Activated naive CD8-positive, alpha-beta T cell treated with anti-CD3 and anti-CD28 coated beads, Interleukin-2, amount 10 ng/mL, durations not matched to agents 7 days and 5 days (primary cell): ENCODE results near the gene ASCL5. TPM values are rescaled to one million over a fixed set of nuclear protein-coding genes. Genes with fewer than 3 reads are reported as not detected.

Experiments used
- ATAC-seq: fragments of 150-1000 bp; cut with Tn5 transposase; one replicate; pipeline ENCODE4 v1.10.0; 2021; ENCODE audit warnings: low read depth, moderate library complexity
- POLR2A ChIA-PET: fragments of 350-600 bp; sonication (Branson Sonifier 250); formaldehyde crosslinking; loops from one replicate; lab custom pipeline; 2021; ENCODE audit warnings: antibody characterized with exemption; lab: Charles Lee
- DNase-seq: peaks from one replicate; pipeline ENCODE4 v3.0.0; 2021
- H3K27ac Mint-ChIP-seq: one replicate; pipeline ENCODE4 v1.8.0; 2022; ENCODE audit warnings: mild to moderate bottlenecking, mixed read lengths
- H3K27me3 Mint-ChIP-seq: one replicate; pipeline ENCODE4 v1.8.0; 2022; ENCODE audit warnings: mild to moderate bottlenecking, moderate library complexity, mixed read lengths
- H3K36me3 Mint-ChIP-seq: one replicate; pipeline ENCODE4 v1.8.0; 2021; ENCODE audit warnings: mild to moderate bottlenecking, mixed read lengths
- H3K4me1 Mint-ChIP-seq: one replicate; pipeline ENCODE4 v1.8.0; 2021; ENCODE audit warnings: mixed read lengths
- H3K4me3 Mint-ChIP-seq: one replicate; pipeline ENCODE4 v1.8.0; 2022; ENCODE audit warnings: mild to moderate bottlenecking, moderate library complexity, mixed read lengths
- H3K9me3 Mint-ChIP-seq: one replicate; pipeline ENCODE4 v1.8.0; 2021; ENCODE audit warnings: mixed read lengths
- total RNA-seq, 2 experiments: library from RNA; stranded (reverse); gene quantifications; one replicate each; pipeline ENCODE4 v1.2.3, GENCODE V29; 2021

The ASCL5 gene
- total RNA-seq, 2 experiments from 2014 or later = not detected

DNA sequence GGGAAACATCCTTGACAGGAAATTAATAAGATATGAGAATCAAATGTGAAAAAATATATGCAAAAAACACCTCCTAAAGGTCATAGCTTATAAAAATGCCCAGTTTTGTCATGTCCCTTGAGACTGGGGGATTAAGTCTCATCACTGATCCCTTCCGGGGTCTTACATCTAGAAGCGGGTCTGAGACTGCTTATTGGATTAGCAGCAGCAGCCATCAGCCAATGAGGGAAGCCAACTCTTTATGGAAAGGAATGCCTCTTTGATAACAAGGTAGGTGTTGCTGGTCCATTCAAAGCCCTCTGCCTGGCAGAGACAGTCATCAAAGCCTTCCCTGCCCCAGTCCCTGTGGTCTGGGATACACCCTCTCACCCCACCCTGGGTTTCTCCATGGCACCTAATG is 10.9 kb downstream of the ASCL5 start:
- Mint-ChIP-seq H3K4me1 (peaks cover 5% of the 10 kb centered on the region), H3K27ac (no peak overlapping the region), H3K9me3 (no peaks in the 10 kb centered on the region), H3K27me3 (peaks cover 16% of the 10 kb centered on the region), H3K4me3 (no peak overlapping the region), H3K36me3 (no peaks in the 10 kb centered on the region)
- ATAC-seq (no peak), DNase-seq (no peak)
- POLR2A ChIA-PET = no interaction called here

GRCh38 chr1:201115390-201115937 is 11.5 kb downstream of the ASCL5 start:
- Mint-ChIP-seq H3K27me3 (peaks cover 16% of the 10 kb centered on the region), H3K9me3 (no peaks in the 10 kb centered on the region), H3K36me3 (no peaks in the 10 kb centered on the region), H3K27ac (no peak overlapping the region), H3K4me3 (no peak overlapping the region), H3K4me1 (peaks cover 5% of the 10 kb centered on the region)
- POLR2A ChIA-PET = no interaction called here
- ATAC-seq (no peak), DNase-seq (no peak)

DNA sequence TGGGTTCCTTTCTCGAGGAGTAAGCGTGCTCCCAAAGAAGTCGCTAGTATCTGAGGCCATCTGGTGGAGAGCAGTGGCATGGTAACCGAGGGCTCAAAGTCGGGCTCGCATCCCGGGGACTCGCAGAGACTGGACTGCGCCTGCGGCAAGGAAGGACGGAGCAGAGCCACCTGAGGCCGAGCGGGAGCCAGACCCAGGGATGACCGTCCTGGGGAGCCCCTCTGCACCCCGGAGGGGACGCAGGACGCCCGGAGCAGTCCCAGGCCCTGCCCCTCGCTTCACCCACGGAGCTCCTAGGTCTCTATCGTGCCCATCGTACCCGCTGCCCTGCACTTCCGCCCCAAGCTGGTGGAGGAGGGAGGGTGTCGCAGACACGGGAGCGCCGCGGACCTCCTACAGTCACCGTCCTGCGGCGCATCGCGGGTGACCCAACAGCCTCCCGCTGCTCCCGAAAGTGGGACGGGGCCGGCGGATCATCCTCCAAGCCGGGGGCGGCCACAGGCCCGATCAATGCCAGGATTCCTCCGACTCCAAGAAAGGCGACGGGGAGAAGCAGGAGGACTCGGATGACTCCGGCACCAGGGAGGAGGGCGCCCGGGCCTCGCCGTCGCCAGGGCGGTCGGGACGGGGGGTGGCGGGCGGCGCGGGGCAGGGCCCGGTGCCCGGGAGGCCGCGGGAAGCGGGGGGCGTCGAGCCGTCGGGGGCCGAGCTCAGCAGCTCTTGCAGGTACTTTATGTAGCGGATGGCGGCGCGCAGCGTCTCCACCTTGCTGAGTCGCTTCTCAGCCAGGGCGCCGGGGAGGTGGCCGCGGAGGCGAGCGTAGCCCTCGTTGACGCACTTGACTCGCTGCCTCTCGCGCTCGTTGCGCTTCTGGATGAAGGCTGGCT is 12.5 kb downstream of the ASCL5 start:
- POLR2A ChIA-PET = no interaction called here
- peak overlapping the region; percentile 72 for H3K27ac Mint-ChIP-seq
- H3K36me3 Mint-ChIP-seq = no peaks in the 10 kb centered on the region
- peak; percentile 73 for DNase-seq
- peak overlapping the region; percentile 89 for H3K4me3 Mint-ChIP-seq
- ATAC-seq = peak; percentile 85
- peaks cover 16% of the 10 kb centered on the region for H3K27me3 Mint-ChIP-seq
- no peaks in the 10 kb centered on the region for H3K9me3 Mint-ChIP-seq
- H3K4me1 Mint-ChIP-seq = peaks cover 2% of the 10 kb centered on the region

- ATAC-seq = no peak
- peak overlapping the region; percentile 89 for H3K4me3 Mint-ChIP-seq
- no peak for DNase-seq
- no peaks in the 10 kb centered on the region for H3K36me3 Mint-ChIP-seq
- POLR2A ChIA-PET = no interaction called here
- no peaks in the 10 kb centered on the region for H3K9me3 Mint-ChIP-seq
- H3K4me1 Mint-ChIP-seq = peaks cover 2% of the 10 kb centered on the region
- H3K27me3 Mint-ChIP-seq = peaks cover 21% of the 10 kb centered on the region
- H3K27ac Mint-ChIP-seq = peak overlapping the region; percentile 58
Observed at GRCh38 chr1:201113451-201114244, 13.3 kb downstream of the ASCL5 start.

DNA sequence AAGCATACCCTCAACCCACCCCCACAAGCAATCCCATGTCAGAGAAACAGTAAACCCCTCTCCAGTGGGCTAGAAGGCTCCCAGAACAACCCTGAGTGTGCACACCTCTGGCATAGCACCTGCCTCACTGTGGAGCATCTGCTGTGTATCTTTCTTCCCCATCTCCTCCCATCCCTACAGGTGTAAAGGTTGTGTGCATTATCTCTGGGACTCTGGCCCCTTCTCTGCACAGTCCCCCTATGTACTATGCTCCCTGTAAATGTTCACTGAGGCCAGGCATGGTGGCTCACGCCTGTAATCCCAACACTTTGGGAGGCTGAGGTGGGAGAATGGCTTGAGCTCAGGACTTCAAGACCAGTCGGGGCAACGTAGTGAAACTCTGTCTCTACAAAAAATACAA is 14.1 kb downstream of the ASCL5 start:
- Mint-ChIP-seq H3K9me3 (no peaks in the 10 kb centered on the region), H3K4me1 (peaks cover 2% of the 10 kb centered on the region), H3K27me3 (peaks cover 16% of the 10 kb centered on the region), H3K27ac (no peak overlapping the region), H3K36me3 (no peaks in the 10 kb centered on the region), H3K4me3 (no peak overlapping the region)
- no peak for ATAC-seq
- no peak for DNase-seq
- POLR2A ChIA-PET = no interaction called here

GRCh38 chr1:201112173-201112731 is 14.7 kb downstream of the ASCL5 start, which contains the start of gene CACNA1S:
Gene CACNA1S (minus strand): TSS chr1:201112426. CDS start chr1:201112339, 87 bp downstream.
- Mint-ChIP-seq H3K27me3 (peaks cover 16% of the 10 kb centered on the region), H3K36me3 (no peaks in the 10 kb centered on the region), H3K4me1 (peaks cover 2% of the 10 kb centered on the region), H3K9me3 (no peaks in the 10 kb centered on the region), H3K27ac (no peak within 1 kb of the TSS), H3K4me3 (peak within 1 kb of the TSS; percentile 10)
- POLR2A ChIA-PET = no interaction called here
- no peak for ATAC-seq
- no peak for DNase-seq

DNA sequence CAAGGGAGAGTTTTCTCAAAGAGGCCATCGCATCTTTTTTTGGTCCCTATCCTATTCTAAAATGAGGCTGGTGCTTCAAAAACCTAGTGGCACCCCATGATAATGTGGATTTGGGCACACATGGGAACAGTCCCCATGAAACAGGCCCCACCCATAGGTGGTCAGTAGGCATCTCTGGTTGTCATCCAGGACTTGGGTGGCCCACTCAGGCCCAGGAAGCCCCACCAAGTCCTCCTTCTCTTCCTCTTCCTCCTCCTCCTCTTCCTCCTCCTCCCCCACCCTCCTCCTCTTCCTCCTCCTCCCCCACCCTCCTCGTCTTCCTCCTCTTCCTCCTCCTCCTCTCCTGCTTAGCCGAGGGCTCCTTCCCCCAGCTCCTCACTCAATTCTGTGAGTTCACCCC is 15.3 kb downstream of the ASCL5 start:
- no peak for DNase-seq
- POLR2A ChIA-PET = no interaction called here
- H3K27ac Mint-ChIP-seq = no peak overlapping the region
- peaks cover 16% of the 10 kb centered on the region for H3K27me3 Mint-ChIP-seq
- no peak overlapping the region for H3K4me3 Mint-ChIP-seq
- H3K36me3 Mint-ChIP-seq = no peaks in the 10 kb centered on the region
- H3K9me3 Mint-ChIP-seq = no peaks in the 10 kb centered on the region
- H3K4me1 Mint-ChIP-seq = peaks cover 2% of the 10 kb centered on the region
- no peak for ATAC-seq

GRCh38 chr1:201111156-201111555 is 15.8 kb downstream of the ASCL5 start:
- no peaks in the 10 kb centered on the region for H3K36me3 Mint-ChIP-seq
- no peaks in the 10 kb centered on the region for H3K9me3 Mint-ChIP-seq
- no peak overlapping the region for H3K27ac Mint-ChIP-seq
- DNase-seq (no peak), ATAC-seq (no peak)
- no peak overlapping the region for H3K4me3 Mint-ChIP-seq
- peaks cover 2% of the 10 kb centered on the region for H3K4me1 Mint-ChIP-seq
- POLR2A ChIA-PET = no interaction called here
- peaks cover 16% of the 10 kb centered on the region for H3K27me3 Mint-ChIP-seq

GRCh38 chr1:201110616-201111015 is 16.4 kb downstream of the ASCL5 start:
- Mint-ChIP-seq H3K4me3 (no peak overlapping the region), H3K9me3 (no peaks in the 10 kb centered on the region), H3K27ac (no peak overlapping the region), H3K36me3 (no peaks in the 10 kb centered on the region), H3K27me3 (peaks cover 16% of the 10 kb centered on the region), H3K4me1 (peaks cover 2% of the 10 kb centered on the region)
- POLR2A ChIA-PET = no interaction called here
- ATAC-seq (no peak), DNase-seq (no peak)

GRCh38 chr1:201110138-201110537 is 16.8 kb downstream of the ASCL5 start:
- POLR2A ChIA-PET = no interaction called here

DNA sequence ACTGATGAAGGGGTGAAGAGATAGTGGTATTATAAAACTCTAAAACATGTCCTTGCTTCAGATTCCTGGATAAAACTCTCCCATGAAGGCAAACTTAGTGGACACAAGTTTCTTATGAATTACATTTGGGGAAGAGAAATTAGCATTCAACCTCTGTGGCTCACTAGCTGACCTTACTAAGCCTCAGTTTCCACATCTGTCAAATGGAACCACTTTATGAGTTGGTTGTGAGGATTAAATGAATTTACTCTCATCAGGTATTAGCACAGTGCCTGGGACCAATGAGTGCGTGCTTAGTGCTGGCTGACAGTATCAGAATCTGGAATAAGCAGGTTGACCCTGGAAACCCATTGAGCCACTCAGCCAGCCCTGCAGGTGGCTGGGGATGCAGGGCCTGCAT is 17.3 kb downstream of the ASCL5 start:
- H3K9me3 Mint-ChIP-seq = no peaks in the 10 kb centered on the region
- no peaks in the 10 kb centered on the region for H3K36me3 Mint-ChIP-seq
- H3K4me3 Mint-ChIP-seq = no peak overlapping the region
- H3K27me3 Mint-ChIP-seq = peaks cover 14% of the 10 kb centered on the region
- POLR2A ChIA-PET = no interaction called here
- ATAC-seq = no peak
- no peak overlapping the region for H3K27ac Mint-ChIP-seq
- H3K4me1 Mint-ChIP-seq = peaks cover 2% of the 10 kb centered on the region
- no peak for DNase-seq

More at GRCh38 chr1:201110138-201110537, 16.8 kb downstream of the ASCL5 start:
- H3K27ac Mint-ChIP-seq = no peak overlapping the region
- H3K4me3 Mint-ChIP-seq = no peak overlapping the region
- H3K9me3 Mint-ChIP-seq = no peaks in the 10 kb centered on the region
- no peaks in the 10 kb centered on the region for H3K36me3 Mint-ChIP-seq
- peaks cover 2% of the 10 kb centered on the region for H3K4me1 Mint-ChIP-seq
- no peak for ATAC-seq
- peaks cover 16% of the 10 kb centered on the region for H3K27me3 Mint-ChIP-seq
- DNase-seq = no peak

- Mint-ChIP-seq H3K4me1 (no peaks in the 10 kb centered on the region), H3K27me3 (peaks cover 11% of the 10 kb centered on the region), H3K4me3 (no peak overlapping the region), H3K36me3 (no peaks in the 10 kb centered on the region), H3K27ac (no peak overlapping the region), H3K9me3 (no peaks in the 10 kb centered on the region)
- no peak for ATAC-seq
- DNase-seq = no peak
- POLR2A ChIA-PET = no interaction called here
Observed at GRCh38 chr1:201108614-201109013, 18.4 kb downstream of the ASCL5 start.

- no peak overlapping the region for H3K27ac Mint-ChIP-seq
- ATAC-seq (no peak), DNase-seq (no peak)
- H3K4me3 Mint-ChIP-seq = no peak overlapping the region
- peaks cover 5% of the 10 kb centered on the region for H3K27me3 Mint-ChIP-seq
- H3K36me3 Mint-ChIP-seq = no peaks in the 10 kb centered on the region
- H3K4me1 Mint-ChIP-seq = no peaks in the 10 kb centered on the region
- no peaks in the 10 kb centered on the region for H3K9me3 Mint-ChIP-seq
- POLR2A ChIA-PET = no interaction called here
Observed at GRCh38 chr1:201105688-201106087, 21.3 kb downstream of the ASCL5 start.
